Central memory CD4-positive, alpha-beta T cell (primary cell): ENCODE results near the gene ASAP2.

Experiments used
- DNase-seq: peaks from one replicate; pipeline ENCODE4 v3.0.0; 2022
- total RNA-seq, 3 experiments: gene quantifications; one replicate each; lab custom pipeline; 2026; lab: John Stamatoyannopoulos, UW

Gene ASAP2
- total RNA-seq: 0 to 0.18 (median 0) reads per million in 3 experiments

- DNase-seq: no peak
These were observed at the start of gene ASAP2 for GRCh38 chr2:9205963-9206948. TSS of gene ASAP2 (plus strand) at chr2:9206812. CDS start at chr2:9207105, 293 bp downstream.

GRCh38 chr2:9158786-9159779, 47.5 kb upstream of the ASAP2 start:
- no peak for DNase-seq

- no peak for DNase-seq
These were observed 45.9 kb upstream of the ASAP2 start for GRCh38 chr2:9160732-9161131.

GRCh38 chr2:9162841-9163240, 43.8 kb upstream of the ASAP2 start:
- DNase-seq: no peak

- DNase-seq: no peak
These were observed 43.1 kb upstream of the ASAP2 start for GRCh38 chr2:9163306-9164111.

GRCh38 chr2:9164112-9164608, 42.5 kb upstream of the ASAP2 start:
- no peak for DNase-seq

GRCh38 chr2:9165625-9166024, 41.0 kb upstream of the ASAP2 start:
- no peak for DNase-seq

- no peak for DNase-seq
These were observed 39.8 kb upstream of the ASAP2 start for GRCh38 chr2:9166579-9167377.

- no peak for DNase-seq
These were observed 38.6 kb upstream of the ASAP2 start for GRCh38 chr2:9167718-9168657.

- no peak for DNase-seq
These were observed 37.8 kb upstream of the ASAP2 start for GRCh38 chr2:9168821-9169221.

GRCh38 chr2:9169349-9170107, 37.1 kb upstream of the ASAP2 start:
- no peak for DNase-seq

GRCh38 chr2:9170458-9171130, 36.0 kb upstream of the ASAP2 start:
- DNase-seq: no peak

GRCh38 chr2:9174771-9175437, 31.7 kb upstream of the ASAP2 start:
- DNase-seq: no peak

- no peak for DNase-seq
These were observed 28.3 kb upstream of the ASAP2 start for GRCh38 chr2:9178110-9178903.

GRCh38 chr2:9178904-9179571, 27.6 kb upstream of the ASAP2 start:
- no peak for DNase-seq

GRCh38 chr2:9179572-9180201, 26.9 kb upstream of the ASAP2 start:
- DNase-seq: no peak
